SK-N-SH (cell line): ENCODE data around the gene RPS6KC1. TPM values are rescaled to one million over a fixed set of nuclear protein-coding genes. Genes with fewer than 3 reads are reported as not detected.

Source experiments
- CTCF ChIA-PET: fragments of 300-600, 350-600 bp; formaldehyde crosslinking; extraction: SDS; loops from one replicate; lab custom pipeline; 2021; lab: Yijun Ruan, JAX
- POLR2A ChIA-PET: fragments of 350-600 bp; sonication (Branson Sonifier 250); formaldehyde crosslinking; extraction: SDS; loops from one replicate; lab custom pipeline; 2020; ENCODE audit warnings: antibody characterized with exemption, inconsistent platforms; lab: Yijun Ruan, JAX
- DNase-seq: peaks from one replicate; pipeline ENCODE4 v3.0.0; 2012
- H2AFZ ChIP-seq: fragments of 200-600 bp; sonication (generic); 2 replicates; pipeline ENCODE4 v1.8.1; 2016; ENCODE audit warnings: antibody characterized with exemption, mild to moderate bottlenecking, low read depth
- H3F3A ChIP-seq: fragments of 200-600 bp; sonication (generic); replicated peaks from 2 replicates; pipeline ENCODE3; 2016; ENCODE audit warnings: antibody characterized with exemption, mild to moderate bottlenecking; ENCODE audit not compliant: insufficient read depth
- H3K27ac ChIP-seq, 2 experiments: fragments of 200-500 bp in 1 of 2; fragments of 200-600 bp in 1 of 2; sonication (Bioruptor generic) in 1 of 2; sonication (generic), shearing (Covaris generic) in 1 of 2; 2 replicates each; pipeline versions ENCODE4 v1.5.1 to v1.6.1; 2014 to 2016; ENCODE audit warnings: low read depth in 2 of 2, inconsistent platforms in 1 of 2, low read length in 1 of 2, mild to moderate bottlenecking in 1 of 2, mixed read lengths in 1 of 2
- H3K27me3 ChIP-seq: fragments of 200-600 bp; sonication (generic), shearing (Covaris generic); 2 replicates; pipeline ENCODE4 v1.6.1; 2016; ENCODE audit warnings: mixed run types; ENCODE audit not compliant: insufficient read depth
- H3K36me3 ChIP-seq, 2 experiments: fragments of 200-500 bp in 1 of 2; fragments of 200-600 bp in 1 of 2; sonication (Bioruptor generic) in 1 of 2; sonication (generic) in 1 of 2; replicated peaks in 1 of 2; 2 replicates each; pipeline versions ENCODE3 to v1.5.1; 2014 to 2016; ENCODE audit warnings: low read length in 1 of 2, mild to moderate bottlenecking in 1 of 2; ENCODE audit not compliant: insufficient read depth in 2 of 2, control insufficient read depth in 1 of 2
- H3K4me1 ChIP-seq, 2 experiments: fragments of 200-500 bp in 1 of 2; fragments of 200-600 bp in 1 of 2; sonication (Bioruptor generic) in 1 of 2; sonication (generic), shearing (Covaris generic) in 1 of 2; 2 replicates each; pipeline versions ENCODE4 v1.5.1 to v1.6.1; 2014 to 2016; ENCODE audit warnings: low read depth in 1 of 2, low read length in 1 of 2, mixed run types in 1 of 2; ENCODE audit not compliant: insufficient read depth in 2 of 2, control insufficient read depth in 1 of 2
- H3K4me2 ChIP-seq: fragments of 200-600 bp; sonication (generic), shearing (Covaris generic); 2 replicates; pipeline ENCODE4 v1.6.1; 2017; ENCODE audit warnings: mixed run types
- H3K4me3 ChIP-seq, 2 experiments: fragments of 200-500 bp in 1 of 2; fragments of 200-600 bp in 1 of 2; sonication (Bioruptor generic) in 1 of 2; sonication (generic), shearing (Covaris generic) in 1 of 2; 2 replicates each; pipeline versions ENCODE4 v1.5.1 to v1.8.1; 2014 to 2016; ENCODE audit warnings: low read depth in 2 of 2, inconsistent platforms in 1 of 2, low read length in 1 of 2, mild to moderate bottlenecking in 1 of 2, mixed read lengths in 1 of 2, moderate library complexity in 1 of 2
- H3K79me2 ChIP-seq: fragments of 200-600 bp; sonication (generic); 2 replicates; pipeline ENCODE4 v1.8.1; 2017; ENCODE audit warnings: mild to moderate bottlenecking; ENCODE audit not compliant: insufficient read depth
- H3K9ac ChIP-seq: fragments of 200-600 bp; sonication (generic); 2 replicates; pipeline ENCODE4 v1.6.1; 2017; ENCODE audit warnings: mixed run types
- H3K9me2 ChIP-seq: fragments of 200-600 bp; sonication (generic); 2 replicates; pipeline ENCODE4 v1.6.1; 2017; ENCODE audit warnings: mixed run types
- H3K9me3 ChIP-seq: fragments of 200-600 bp; sonication (generic); 2 replicates; pipeline ENCODE4 v1.6.1; 2017; ENCODE audit warnings: mixed run types, mild to moderate bottlenecking, moderate library complexity
- H4K20me1 ChIP-seq: fragments of 200-600 bp; sonication (generic); 2 replicates; pipeline ENCODE4 v1.6.1; 2017; ENCODE audit warnings: mild to moderate bottlenecking, mixed run types; ENCODE audit not compliant: insufficient read depth
- EP300 ChIP-seq, 2 experiments: IDR thresholded peaks; 2 replicates each; pipeline versions ENCODE4 v1.4.0 to v1.6.1; 2012; ENCODE audit warnings: borderline replicate concordance in 1 of 2, low read depth in 1 of 2, low read length in 1 of 2
- GABPA ChIP-seq: IDR thresholded peaks from 2 replicates; pipeline ENCODE4 v1.4.0; 2012; ENCODE audit warnings: low read depth, mild to moderate bottlenecking
- JUND ChIP-seq: IDR thresholded peaks from 2 replicates; pipeline ENCODE4 v1.4.0; 2012
- MEF2A ChIP-seq: IDR thresholded peaks from 2 replicates; pipeline ENCODE4 v1.4.0; 2012; ENCODE audit warnings: low read depth, borderline replicate concordance
- RCOR1 ChIP-seq: fragments of 150-350 bp; IDR thresholded peaks from 2 replicates; pipeline ENCODE4 v1.6.1; 2017; ENCODE audit warnings: antibody characterized with exemption, low read length
- TAF1 ChIP-seq: IDR thresholded peaks from 2 replicates; pipeline ENCODE4 v1.6.1; 2012; ENCODE audit warnings: low read depth, mild to moderate bottlenecking, low read length, moderate library complexity, borderline replicate concordance
- WGBS: methylation state at CpG from one replicate; pipeline ENCODE4 v1.1.6; 2017; ENCODE audit warnings: low lambda C conversion rate; 5-methylcytosine and 5-hydroxymethylcytosine counted together
- polyA plus RNA-seq, 3 experiments: library from polyadenylated mRNA; depleted of rRNA; stranded (reverse); fragments of >200 nt; gene quantifications; 2 replicates each; pipeline ENCODE4 v1.2.3, GENCODE V29; 2012
- TF ChIP-seq, protein P1 (sequence below): IDR thresholded peaks from 2 replicates; pipeline ENCODE4 v1.4.0; 2012; ENCODE audit warnings: low read depth, borderline replicate concordance
- TF ChIP-seq, protein P2 (sequence below): fragments of 200-600 bp; sonication (generic); IDR thresholded peaks from 2 replicates; pipeline ENCODE4 v1.6.1; 2017; ENCODE audit warnings: antibody characterized with exemption, mild to moderate bottlenecking, moderate library complexity
- TF ChIP-seq, protein P3 (sequence below): IDR thresholded peaks from 2 replicates; pipeline ENCODE4 v1.6.1; 2012; ENCODE audit warnings: mild to moderate bottlenecking, low read depth, low read length, moderate library complexity
- TF ChIP-seq, protein P4 (sequence below): IDR thresholded peaks from 2 replicates; pipeline ENCODE4; 2012
- TF ChIP-seq, protein P5 (sequence below): fragments of 150-350 bp; IDR thresholded peaks from 2 replicates; pipeline ENCODE4 v1.6.1; 2016; ENCODE audit warnings: mild to moderate bottlenecking, low read depth, low read length

The RPS6KC1 gene
- polyA plus RNA-seq, 1 of the 3 experiments (the other 2 are of a cell fraction) = 7.8 TPM

DNA sequence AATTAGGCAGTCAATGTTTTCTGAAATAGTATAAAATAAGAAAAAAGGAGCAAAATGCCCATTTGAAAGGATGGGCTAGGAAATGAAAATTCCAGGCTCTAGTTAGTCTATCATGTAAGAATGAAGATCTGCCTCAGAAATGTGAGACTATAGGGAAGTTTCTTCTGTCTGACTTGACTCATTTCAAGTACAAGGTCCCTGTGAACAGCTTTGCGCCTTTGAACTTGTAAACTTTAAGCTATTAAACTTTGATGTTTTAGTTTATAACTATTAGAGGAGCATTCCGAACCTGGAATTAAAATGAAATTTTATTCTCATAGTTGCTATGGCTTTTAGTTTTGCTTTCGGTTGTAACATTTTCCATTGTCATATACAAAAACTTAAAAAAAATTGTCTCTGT is 199.4 kb downstream of the RPS6KC1 start:
- 98% methylated on average over 3 of the region's 3 CpGs for WGBS

More for the DNA sequence above, 199.4 kb downstream of the RPS6KC1 start:
- ChIA-PET POLR2A (no interaction called here), CTCF (interaction anchor here (0.5 to 2.5 kb wide), 2 partner anchors 873 to 1012 kb away, joined by 3 to 12 read pairs; no protein-coding TSS in a partner anchor)
- Histone ChIP-seq H3K27me3 (no peaks in the 10 kb centered on the region), H3K4me3 (no peak overlapping the region), H3K27ac (no peak overlapping the region), H3K79me2 (no peaks in the 10 kb centered on the region), H3K9ac (no peak overlapping the region), H3K36me3 (peaks cover 7 to 37% of the 10 kb centered on the region in 2 experiments), H3K9me3 (no peaks in the 10 kb centered on the region), H3K4me1 (no peaks in the 10 kb centered on the region; a peak in 2 of 4 replicates), H3F3A (no peaks in the 10 kb centered on the region), H4K20me1 (no peaks in the 10 kb centered on the region), H3K4me2 (no peak overlapping the region), H2AFZ (no peak overlapping the region), H3K9me2 (no peaks in the 10 kb centered on the region)
- no peak for DNase-seq
- TF ChIP-seq, protein P1, sequence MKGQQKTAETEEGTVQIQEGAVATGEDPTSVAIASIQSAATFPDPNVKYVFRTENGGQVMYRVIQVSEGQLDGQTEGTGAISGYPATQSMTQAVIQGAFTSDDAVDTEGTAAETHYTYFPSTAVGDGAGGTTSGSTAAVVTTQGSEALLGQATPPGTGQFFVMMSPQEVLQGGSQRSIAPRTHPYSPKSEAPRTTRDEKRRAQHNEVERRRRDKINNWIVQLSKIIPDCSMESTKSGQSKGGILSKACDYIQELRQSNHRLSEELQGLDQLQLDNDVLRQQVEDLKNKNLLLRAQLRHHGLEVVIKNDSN = no peak
- no peak for TF ChIP-seq TAF1
- no peak for TF ChIP-seq EP300 (IDR thresholded peaks at IDR 0.05; ENCODE audit: borderline replicate concordance in 1 of 2, low read depth in 1 of 2, low read length in 1 of 2)
- TF ChIP-seq, protein P2, sequence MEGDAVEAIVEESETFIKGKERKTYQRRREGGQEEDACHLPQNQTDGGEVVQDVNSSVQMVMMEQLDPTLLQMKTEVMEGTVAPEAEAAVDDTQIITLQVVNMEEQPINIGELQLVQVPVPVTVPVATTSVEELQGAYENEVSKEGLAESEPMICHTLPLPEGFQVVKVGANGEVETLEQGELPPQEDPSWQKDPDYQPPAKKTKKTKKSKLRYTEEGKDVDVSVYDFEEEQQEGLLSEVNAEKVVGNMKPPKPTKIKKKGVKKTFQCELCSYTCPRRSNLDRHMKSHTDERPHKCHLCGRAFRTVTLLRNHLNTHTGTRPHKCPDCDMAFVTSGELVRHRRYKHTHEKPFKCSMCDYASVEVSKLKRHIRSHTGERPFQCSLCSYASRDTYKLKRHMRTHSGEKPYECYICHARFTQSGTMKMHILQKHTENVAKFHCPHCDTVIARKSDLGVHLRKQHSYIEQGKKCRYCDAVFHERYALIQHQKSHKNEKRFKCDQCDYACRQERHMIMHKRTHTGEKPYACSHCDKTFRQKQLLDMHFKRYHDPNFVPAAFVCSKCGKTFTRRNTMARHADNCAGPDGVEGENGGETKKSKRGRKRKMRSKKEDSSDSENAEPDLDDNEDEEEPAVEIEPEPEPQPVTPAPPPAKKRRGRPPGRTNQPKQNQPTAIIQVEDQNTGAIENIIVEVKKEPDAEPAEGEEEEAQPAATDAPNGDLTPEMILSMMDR = no peak
- no peak for TF ChIP-seq RCOR1
- no peak for TF ChIP-seq GABPA
- TF ChIP-seq, protein P3, sequence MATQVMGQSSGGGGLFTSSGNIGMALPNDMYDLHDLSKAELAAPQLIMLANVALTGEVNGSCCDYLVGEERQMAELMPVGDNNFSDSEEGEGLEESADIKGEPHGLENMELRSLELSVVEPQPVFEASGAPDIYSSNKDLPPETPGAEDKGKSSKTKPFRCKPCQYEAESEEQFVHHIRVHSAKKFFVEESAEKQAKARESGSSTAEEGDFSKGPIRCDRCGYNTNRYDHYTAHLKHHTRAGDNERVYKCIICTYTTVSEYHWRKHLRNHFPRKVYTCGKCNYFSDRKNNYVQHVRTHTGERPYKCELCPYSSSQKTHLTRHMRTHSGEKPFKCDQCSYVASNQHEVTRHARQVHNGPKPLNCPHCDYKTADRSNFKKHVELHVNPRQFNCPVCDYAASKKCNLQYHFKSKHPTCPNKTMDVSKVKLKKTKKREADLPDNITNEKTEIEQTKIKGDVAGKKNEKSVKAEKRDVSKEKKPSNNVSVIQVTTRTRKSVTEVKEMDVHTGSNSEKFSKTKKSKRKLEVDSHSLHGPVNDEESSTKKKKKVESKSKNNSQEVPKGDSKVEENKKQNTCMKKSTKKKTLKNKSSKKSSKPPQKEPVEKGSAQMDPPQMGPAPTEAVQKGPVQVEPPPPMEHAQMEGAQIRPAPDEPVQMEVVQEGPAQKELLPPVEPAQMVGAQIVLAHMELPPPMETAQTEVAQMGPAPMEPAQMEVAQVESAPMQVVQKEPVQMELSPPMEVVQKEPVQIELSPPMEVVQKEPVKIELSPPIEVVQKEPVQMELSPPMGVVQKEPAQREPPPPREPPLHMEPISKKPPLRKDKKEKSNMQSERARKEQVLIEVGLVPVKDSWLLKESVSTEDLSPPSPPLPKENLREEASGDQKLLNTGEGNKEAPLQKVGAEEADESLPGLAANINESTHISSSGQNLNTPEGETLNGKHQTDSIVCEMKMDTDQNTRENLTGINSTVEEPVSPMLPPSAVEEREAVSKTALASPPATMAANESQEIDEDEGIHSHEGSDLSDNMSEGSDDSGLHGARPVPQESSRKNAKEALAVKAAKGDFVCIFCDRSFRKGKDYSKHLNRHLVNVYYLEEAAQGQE = no peak
- no peak for TF ChIP-seq JUND
- TF ChIP-seq, protein P4, sequence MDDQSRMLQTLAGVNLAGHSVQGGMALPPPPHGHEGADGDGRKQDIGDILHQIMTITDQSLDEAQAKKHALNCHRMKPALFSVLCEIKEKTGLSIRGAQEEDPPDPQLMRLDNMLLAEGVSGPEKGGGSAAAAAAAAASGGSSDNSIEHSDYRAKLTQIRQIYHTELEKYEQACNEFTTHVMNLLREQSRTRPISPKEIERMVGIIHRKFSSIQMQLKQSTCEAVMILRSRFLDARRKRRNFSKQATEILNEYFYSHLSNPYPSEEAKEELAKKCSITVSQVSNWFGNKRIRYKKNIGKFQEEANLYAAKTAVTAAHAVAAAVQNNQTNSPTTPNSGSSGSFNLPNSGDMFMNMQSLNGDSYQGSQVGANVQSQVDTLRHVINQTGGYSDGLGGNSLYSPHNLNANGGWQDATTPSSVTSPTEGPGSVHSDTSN = no peak
- TF ChIP-seq, protein P5, sequence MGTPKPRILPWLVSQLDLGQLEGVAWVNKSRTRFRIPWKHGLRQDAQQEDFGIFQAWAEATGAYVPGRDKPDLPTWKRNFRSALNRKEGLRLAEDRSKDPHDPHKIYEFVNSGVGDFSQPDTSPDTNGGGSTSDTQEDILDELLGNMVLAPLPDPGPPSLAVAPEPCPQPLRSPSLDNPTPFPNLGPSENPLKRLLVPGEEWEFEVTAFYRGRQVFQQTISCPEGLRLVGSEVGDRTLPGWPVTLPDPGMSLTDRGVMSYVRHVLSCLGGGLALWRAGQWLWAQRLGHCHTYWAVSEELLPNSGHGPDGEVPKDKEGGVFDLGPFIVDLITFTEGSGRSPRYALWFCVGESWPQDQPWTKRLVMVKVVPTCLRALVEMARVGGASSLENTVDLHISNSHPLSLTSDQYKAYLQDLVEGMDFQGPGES = no peak
- no peak for TF ChIP-seq MEF2A
